ENCODE data around the gene TMEM258. TPM values are rescaled to one million over a fixed set of nuclear protein-coding genes. Genes with fewer than 3 reads are reported as not detected.

TMEM258 gene
- total RNA-seq, 1 experiment from 2014 or later: 110 TPM

GRCh38 chr11:61743486-61744095 lies 48.8 kb downstream of the TMEM258 start:
- Histone ChIP-seq H3F3A (ENCODE audit: low read length, unreplicated experiment) (no peaks in the 10 kb centered on the region), H3K79me2 (ENCODE audit: low read length) (no peaks in the 10 kb centered on the region), H3K27me3 (ENCODE audit: low read length) (no peaks in the 10 kb centered on the region), H4K20me1 (ENCODE audit: low read length) (no peaks in the 10 kb centered on the region), H3K36me3 (ENCODE audit: low read depth, low read length) (peaks cover 4% of the 10 kb centered on the region; the same call in 1 of the 2 replicates), H3K4me1 (ENCODE audit: insufficient read depth, low read length) (peaks cover 11% of the 10 kb centered on the region; the same call in 1 of the 2 replicates), H3K9ac (ENCODE audit: low read length) (no peak overlapping the region), H3K9me2 (replicated peaks; ENCODE audit: low read length) (no peaks in the 10 kb centered on the region), H3K4me2 (ENCODE audit: low read length) (no peak overlapping the region), H3K9me3 (ENCODE audit: low read length) (no peaks in the 10 kb centered on the region), H3K27ac (ENCODE audit: low read length) (no peak overlapping the region), H3K4me3 (ENCODE audit: low read length) (no peak overlapping the region), H2AFZ (ENCODE audit: low read length) (no peak overlapping the region)
- DNase-seq (no peak), ATAC-seq (no peak)
- POLR2A ChIA-PET (ENCODE audit: unreplicated experiment): interaction anchor here (0.6 kb wide), 1 partner anchor 47 kb away, joined by 4 read pairs; no protein-coding TSS in a partner anchor
- CTCF ChIA-PET: no interaction called here
- BruUV-seq (replicated peaks): no TSS peak
- TF ChIP-seq EZH2 (IDR thresholded peaks at IDR 0.05; ENCODE audit: low read length, unreplicated experiment): no peak
- TF ChIP-seq EZH2phosphoT487 (IDR thresholded peaks at IDR 0.05; ENCODE audit: borderline replicate concordance, low read length): no peak
- TF ChIP-seq CTCF (conservative IDR thresholded peaks at IDR 0.05; ENCODE audit: low read depth, low read length): no peak
- intact Hi-C loops (cut with micrococcal nuclease): no loop called here

- H3K4me2 ChIP-seq (ENCODE audit: low read length): no peak overlapping the region
- DNase-seq (peak; percentile 43), ATAC-seq (peak; percentile 48)
- H3K36me3 ChIP-seq (ENCODE audit: low read depth, low read length): peaks cover 10% of the 10 kb centered on the region; the same call in 1 of the 2 replicates
- no peak overlapping the region for H2AFZ ChIP-seq (ENCODE audit: low read length)
- POLR2A ChIA-PET (ENCODE audit: unreplicated experiment): no interaction called here
- no peaks in the 10 kb centered on the region for H3K27me3 ChIP-seq (ENCODE audit: low read length)
- no peaks in the 10 kb centered on the region for H3F3A ChIP-seq (ENCODE audit: low read length, unreplicated experiment)
- H3K79me2 ChIP-seq (ENCODE audit: low read length): no peaks in the 10 kb centered on the region
- CTCF ChIA-PET: no interaction called here
- no peaks in the 10 kb centered on the region for H4K20me1 ChIP-seq (ENCODE audit: low read length)
- H3K9me2 ChIP-seq (replicated peaks; ENCODE audit: low read length): no peaks in the 10 kb centered on the region
- no peaks in the 10 kb centered on the region for H3K9me3 ChIP-seq (ENCODE audit: low read length)
- BruUV-seq (replicated peaks): no TSS peak
- H3K27ac ChIP-seq (ENCODE audit: low read length): no peak overlapping the region; the same call in 1 of the 2 replicates
- TF ChIP-seq EZH2 (IDR thresholded peaks at IDR 0.05; ENCODE audit: low read length, unreplicated experiment) (no peak), CTCF (conservative IDR thresholded peaks at IDR 0.05; ENCODE audit: low read depth, low read length) (no peak)
- intact Hi-C loops (cut with micrococcal nuclease): no loop called here
- H3K4me1 ChIP-seq (ENCODE audit: insufficient read depth, low read length): peaks cover 6% of the 10 kb centered on the region; the same call in 1 of the 2 replicates
- H3K9ac ChIP-seq (ENCODE audit: low read length): no peak overlapping the region
- no peak overlapping the region for H3K4me3 ChIP-seq (ENCODE audit: low read length)
Observed at GRCh38 chr11:61742391-61742790, 50.0 kb downstream of the TMEM258 start.

GRCh38 chr11:61739966-61740365 lies 52.4 kb downstream of the TMEM258 start:
- CTCF ChIA-PET: no interaction called here
- BruUV-seq (replicated peaks): no TSS peak
- Histone ChIP-seq H4K20me1 (ENCODE audit: low read length) (no peaks in the 10 kb centered on the region), H3K9me3 (ENCODE audit: low read length) (no peaks in the 10 kb centered on the region), H3K4me1 (ENCODE audit: insufficient read depth, low read length) (peaks cover 5% of the 10 kb centered on the region; the same call in 1 of the 2 replicates), H3K4me3 (ENCODE audit: low read length) (no peak overlapping the region), H3K36me3 (ENCODE audit: low read depth, low read length) (peaks cover 10% of the 10 kb centered on the region; the same call in 1 of the 2 replicates), H3K27ac (ENCODE audit: low read length) (no peak overlapping the region), H2AFZ (ENCODE audit: low read length) (no peak overlapping the region), H3K9ac (ENCODE audit: low read length) (no peak overlapping the region), H3K27me3 (ENCODE audit: low read length) (no peaks in the 10 kb centered on the region), H3K9me2 (replicated peaks; ENCODE audit: low read length) (no peaks in the 10 kb centered on the region), H3F3A (ENCODE audit: low read length, unreplicated experiment) (no peaks in the 10 kb centered on the region), H3K79me2 (ENCODE audit: low read length) (no peaks in the 10 kb centered on the region), H3K4me2 (ENCODE audit: low read length) (no peak overlapping the region)
- intact Hi-C loops (cut with micrococcal nuclease): no loop called here
- DNase-seq (no peak), ATAC-seq (no peak)
- TF ChIP-seq EZH2 (IDR thresholded peaks at IDR 0.05; ENCODE audit: low read length, unreplicated experiment) (no peak), CTCF (conservative IDR thresholded peaks at IDR 0.05; ENCODE audit: low read depth, low read length) (no peak), EZH2phosphoT487 (IDR thresholded peaks at IDR 0.05; ENCODE audit: borderline replicate concordance, low read length) (no peak)
- POLR2A ChIA-PET (ENCODE audit: unreplicated experiment): no interaction called here
